ENCODE data around the gene GREB1L.

Gene GREB1L

DNA sequence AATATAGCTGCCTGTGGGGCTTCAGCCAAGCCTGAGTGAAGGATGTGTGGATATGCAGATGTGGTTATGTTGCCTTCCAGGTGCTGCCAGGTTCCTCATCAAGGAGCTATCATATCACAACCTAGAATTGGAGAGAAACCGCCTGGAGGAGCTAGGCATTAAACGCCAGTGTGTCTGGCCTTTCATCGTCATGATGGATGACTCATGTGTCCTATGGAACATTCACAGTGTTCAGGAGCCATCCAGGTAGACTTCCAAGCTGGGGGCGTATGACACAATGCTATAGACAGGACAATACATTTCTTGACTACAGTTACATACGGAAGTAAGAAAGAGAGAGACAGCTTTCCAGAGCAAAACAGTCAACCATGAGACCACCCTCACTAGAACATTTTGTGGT, 271.7 kb downstream of the GREB1L start:
- TF ChIP-seq, protein P1, sequence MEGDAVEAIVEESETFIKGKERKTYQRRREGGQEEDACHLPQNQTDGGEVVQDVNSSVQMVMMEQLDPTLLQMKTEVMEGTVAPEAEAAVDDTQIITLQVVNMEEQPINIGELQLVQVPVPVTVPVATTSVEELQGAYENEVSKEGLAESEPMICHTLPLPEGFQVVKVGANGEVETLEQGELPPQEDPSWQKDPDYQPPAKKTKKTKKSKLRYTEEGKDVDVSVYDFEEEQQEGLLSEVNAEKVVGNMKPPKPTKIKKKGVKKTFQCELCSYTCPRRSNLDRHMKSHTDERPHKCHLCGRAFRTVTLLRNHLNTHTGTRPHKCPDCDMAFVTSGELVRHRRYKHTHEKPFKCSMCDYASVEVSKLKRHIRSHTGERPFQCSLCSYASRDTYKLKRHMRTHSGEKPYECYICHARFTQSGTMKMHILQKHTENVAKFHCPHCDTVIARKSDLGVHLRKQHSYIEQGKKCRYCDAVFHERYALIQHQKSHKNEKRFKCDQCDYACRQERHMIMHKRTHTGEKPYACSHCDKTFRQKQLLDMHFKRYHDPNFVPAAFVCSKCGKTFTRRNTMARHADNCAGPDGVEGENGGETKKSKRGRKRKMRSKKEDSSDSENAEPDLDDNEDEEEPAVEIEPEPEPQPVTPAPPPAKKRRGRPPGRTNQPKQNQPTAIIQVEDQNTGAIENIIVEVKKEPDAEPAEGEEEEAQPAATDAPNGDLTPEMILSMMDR (conservative IDR thresholded peaks at IDR 0.05; ENCODE audit: control insufficient read depth, insufficient read depth, low read depth, low read length), result no peak
- no peak for DNase-seq (ENCODE audit: low read depth)
- H3K4me3 ChIP-seq (ENCODE audit: control insufficient read depth, low read depth, low read length), result no peak overlapping the region

DNA sequence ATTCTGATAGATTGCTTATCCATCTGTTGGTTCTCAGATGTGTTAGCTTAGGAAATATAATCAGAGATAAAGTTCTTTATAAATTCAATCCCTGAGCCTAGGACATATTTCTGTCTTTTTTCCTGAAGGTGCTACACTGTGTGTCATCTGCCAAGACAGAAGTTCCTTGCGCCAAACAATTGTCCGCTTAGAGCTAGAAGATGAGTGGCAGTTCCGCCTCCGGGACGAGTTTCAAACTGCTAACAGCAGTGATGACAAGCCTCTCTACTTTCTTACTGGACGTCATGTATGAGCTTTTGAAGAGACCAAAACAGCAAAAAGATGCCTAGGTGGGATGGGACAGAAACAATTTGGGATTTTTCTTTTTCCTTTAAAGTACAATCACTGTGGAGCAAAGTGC, 280.5 kb downstream of the GREB1L start:
- DNase-seq (ENCODE audit: low read depth), result no peak
- H3K4me3 ChIP-seq (ENCODE audit: control insufficient read depth, low read depth, low read length), result no peak overlapping the region
- TF ChIP-seq, protein P1 (conservative IDR thresholded peaks at IDR 0.05; ENCODE audit: control insufficient read depth, insufficient read depth, low read depth, low read length), result no peak

DNA sequence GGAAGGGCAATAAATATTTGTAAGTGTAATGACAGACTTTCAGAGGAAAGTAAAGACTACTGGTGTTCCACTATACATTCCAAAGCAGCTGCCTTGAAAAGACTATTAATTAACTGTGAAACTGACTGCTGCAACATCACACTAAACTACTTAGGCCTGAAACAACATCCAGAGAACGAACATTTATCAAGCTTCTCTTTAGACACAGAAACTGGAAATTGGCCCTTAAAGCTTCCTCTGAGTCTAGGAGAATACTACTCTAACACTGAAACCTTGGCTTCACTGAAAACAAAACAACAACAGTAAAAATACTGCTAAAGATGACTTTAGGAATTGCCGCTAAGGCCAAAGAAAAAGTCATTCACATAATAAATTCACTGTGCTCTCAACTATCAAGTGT, 283.9 kb downstream of the GREB1L start:
- TF ChIP-seq, protein P1 (conservative IDR thresholded peaks at IDR 0.05; ENCODE audit: control insufficient read depth, insufficient read depth, low read depth, low read length), result no peak
- no peak for DNase-seq (ENCODE audit: low read depth)
- no peak overlapping the region for H3K4me3 ChIP-seq (ENCODE audit: control insufficient read depth, low read depth, low read length)

DNA sequence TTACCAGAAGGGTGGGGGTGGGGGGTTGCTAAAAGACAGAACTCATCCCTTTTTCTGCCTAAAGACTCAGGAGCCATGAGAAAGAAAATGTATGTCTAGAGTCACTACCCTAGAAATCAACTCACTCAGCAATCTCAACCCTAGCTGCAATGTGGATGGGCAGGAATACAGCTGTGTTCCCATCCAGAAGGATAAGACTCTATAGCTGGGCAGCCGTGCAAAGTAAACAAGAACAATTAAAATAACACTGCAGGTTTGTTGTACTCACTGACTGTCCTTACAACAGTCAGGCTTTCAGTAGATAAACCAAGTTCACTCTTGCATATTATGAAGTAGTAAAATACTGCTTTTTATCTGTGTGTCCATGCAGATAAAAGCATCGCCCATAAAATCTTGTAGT, 284.4 kb downstream of the GREB1L start:
- DNase-seq (ENCODE audit: low read depth), result no peak
- H3K4me3 ChIP-seq (ENCODE audit: control insufficient read depth, low read depth, low read length), result no peak overlapping the region
- TF ChIP-seq, protein P1 (conservative IDR thresholded peaks at IDR 0.05; ENCODE audit: control insufficient read depth, insufficient read depth, low read depth, low read length), result no peak

GRCh38 chr18:21534327-21534726, 292.3 kb downstream of the GREB1L start:
- DNase-seq (ENCODE audit: low read depth), result no peak
- TF ChIP-seq, protein P1 (conservative IDR thresholded peaks at IDR 0.05; ENCODE audit: control insufficient read depth, insufficient read depth, low read depth, low read length), result no peak
- H3K4me3 ChIP-seq (ENCODE audit: control insufficient read depth, low read depth, low read length), result no peak overlapping the region

DNA sequence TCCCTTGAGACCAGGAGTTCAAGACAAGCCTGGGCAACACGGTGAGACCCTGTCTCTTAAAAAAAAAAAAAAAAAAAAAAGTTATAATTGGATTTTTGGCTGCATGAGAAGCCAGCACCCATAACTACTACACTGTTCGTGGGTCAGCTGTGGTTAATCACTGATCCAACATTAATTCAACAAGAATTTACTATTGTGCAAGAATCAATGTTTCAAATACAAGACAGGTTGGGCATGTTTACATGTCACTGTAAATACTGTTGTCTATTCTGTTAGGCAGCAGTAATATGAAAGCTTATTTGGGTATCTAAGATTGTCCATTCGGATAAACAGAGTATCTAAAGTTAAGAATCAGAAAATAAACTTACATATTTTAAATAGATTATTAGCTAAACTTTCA, 296.2 kb downstream of the GREB1L start:
- peak; percentile 16 for DNase-seq (ENCODE audit: low read depth)
- TF ChIP-seq, protein P1 (conservative IDR thresholded peaks at IDR 0.05; ENCODE audit: control insufficient read depth, insufficient read depth, low read depth, low read length), result no peak
- no peak overlapping the region for H3K4me3 ChIP-seq (ENCODE audit: control insufficient read depth, low read depth, low read length)

- TF ChIP-seq, protein P1 (conservative IDR thresholded peaks at IDR 0.05; ENCODE audit: control insufficient read depth, insufficient read depth, low read depth, low read length), result no peak
- H3K4me3 ChIP-seq (ENCODE audit: control insufficient read depth, low read depth, low read length), result no peak overlapping the region
- DNase-seq (ENCODE audit: low read depth), result no peak
Measured at GRCh38 chr18:21546423-21546822, 304.4 kb downstream of the GREB1L start.
